HG03460 (cell line): Measurements from ENCODE around the gene ENPP6.

Experiments
- ATAC-seq: cut with Tn5 transposase; IDR thresholded peaks from one replicate; pipeline ENCODE4 v1.9.1; 2021; ENCODE audit not compliant: unreplicated experiment

ENPP6 gene

DNA sequence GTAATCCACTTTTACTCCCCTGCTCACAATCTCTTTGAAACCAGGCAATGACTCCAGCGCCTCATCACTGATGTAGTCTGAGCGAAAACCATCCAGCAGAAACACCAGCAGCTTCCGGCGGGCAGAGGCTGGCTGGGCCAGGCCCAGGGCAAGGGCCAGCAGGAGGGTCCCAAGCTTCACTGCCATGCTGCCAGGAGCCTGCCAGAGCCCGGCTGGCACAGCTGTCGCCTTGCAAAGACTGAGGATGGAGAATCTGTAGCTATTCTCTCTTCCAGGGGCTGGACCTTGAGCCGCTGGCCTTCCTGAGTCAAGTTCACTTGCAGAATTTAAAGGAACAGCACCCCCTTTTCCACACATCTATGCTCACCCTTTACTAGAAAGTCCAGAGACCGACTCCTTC, at the start of gene ENPP6:
Gene ENPP6 (minus strand): TSS at position 240 of the 400 bp plus-strand sequence. CDS start 54 bp downstream, at position 186.
- no peak for ATAC-seq

DNA sequence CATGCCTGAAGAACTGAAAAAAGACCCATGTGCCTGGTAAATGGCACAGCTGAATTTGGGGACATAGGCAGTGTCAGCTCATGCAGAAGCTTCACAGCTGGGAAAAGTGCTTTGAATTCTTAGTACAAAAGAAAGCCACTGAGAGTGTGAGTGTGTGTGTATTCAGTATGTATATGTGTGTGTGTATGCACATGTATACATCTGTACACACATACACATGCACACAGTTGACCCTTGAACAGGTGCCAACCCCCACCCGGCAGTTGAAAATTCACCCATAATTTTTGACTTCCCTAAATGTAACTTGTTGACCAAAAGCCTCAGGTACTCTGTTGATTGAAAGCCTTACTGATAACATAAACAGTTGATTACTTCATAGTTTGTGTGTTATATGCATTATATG, 49.5 kb upstream of the ENPP6 start:
- ATAC-seq, result no peak

DNA sequence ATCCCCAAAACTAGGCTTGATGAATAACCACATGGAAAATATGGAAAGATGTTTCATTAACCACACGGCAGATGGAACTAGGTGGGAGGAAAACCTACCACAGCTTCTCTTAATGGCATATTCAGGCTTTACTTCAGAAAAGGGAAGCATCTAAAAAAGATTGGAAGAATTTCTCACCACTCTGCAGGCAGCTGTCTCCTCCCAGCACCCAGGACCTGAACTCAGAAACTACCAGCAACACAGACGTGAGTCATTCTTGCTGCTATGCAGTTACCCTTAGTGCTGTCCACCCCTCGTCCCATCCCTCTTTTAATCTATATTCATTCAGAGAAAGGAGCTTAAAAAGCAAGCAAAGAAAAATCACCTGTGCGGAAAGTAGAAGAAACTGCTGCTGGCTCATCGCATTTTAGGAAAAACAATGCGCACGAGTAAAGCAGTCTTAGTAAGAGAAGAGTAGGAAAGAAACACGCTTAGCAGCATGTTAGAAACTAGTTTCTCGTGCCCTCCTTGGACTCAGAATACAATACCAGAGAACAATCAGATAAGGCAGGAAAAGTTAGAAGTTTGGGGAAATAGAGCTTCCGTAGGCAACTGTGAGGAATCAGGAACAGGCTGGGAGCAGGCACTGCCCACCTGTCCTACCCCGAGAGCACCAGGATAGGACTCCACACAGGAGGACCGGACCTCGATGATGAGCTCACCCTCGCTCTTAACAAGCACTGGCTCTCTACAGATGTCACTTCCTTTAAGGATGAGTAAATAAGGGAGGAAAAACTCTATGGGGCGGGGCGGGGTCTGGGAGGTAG, 48.1 kb upstream of the ENPP6 start:
- no peak for ATAC-seq

DNA sequence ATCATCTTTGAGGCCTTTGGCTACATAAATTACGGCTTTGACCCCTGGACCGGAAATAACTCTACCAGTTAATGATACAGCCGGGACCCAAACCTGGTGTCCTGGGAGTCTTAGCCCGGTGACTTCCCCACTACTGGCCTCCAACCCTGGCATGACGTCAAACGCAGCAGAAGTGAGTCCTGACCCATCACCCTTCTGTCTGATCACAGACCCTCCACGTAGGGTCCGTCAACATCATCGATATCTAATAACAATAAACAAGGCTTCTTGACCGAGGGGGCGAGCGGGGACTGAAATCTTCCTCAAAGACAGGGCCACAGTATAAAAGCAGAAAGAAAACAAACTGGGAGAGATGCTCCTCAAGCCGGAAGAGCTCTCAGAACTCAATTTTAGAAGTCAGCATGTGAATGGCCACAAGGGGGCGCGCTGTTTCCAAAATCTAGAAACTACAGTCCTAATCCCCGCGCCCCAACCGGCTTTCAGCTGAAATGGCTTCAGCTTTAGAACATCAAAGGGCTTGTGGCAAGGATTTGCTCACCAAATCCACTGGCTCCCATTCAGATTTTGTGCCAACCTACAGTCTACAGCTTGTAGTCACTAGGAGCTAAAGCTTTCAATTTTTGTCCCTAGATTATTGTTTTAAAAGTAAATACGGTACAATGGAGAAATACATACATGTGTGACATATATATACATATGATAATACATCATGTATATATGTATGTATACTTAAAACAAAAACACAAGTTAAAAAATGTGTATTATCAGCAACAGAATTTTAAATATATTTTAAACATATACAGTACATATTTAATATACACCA, 46.4 kb upstream of the ENPP6 start:
- ATAC-seq, result peak; percentile 31

DNA sequence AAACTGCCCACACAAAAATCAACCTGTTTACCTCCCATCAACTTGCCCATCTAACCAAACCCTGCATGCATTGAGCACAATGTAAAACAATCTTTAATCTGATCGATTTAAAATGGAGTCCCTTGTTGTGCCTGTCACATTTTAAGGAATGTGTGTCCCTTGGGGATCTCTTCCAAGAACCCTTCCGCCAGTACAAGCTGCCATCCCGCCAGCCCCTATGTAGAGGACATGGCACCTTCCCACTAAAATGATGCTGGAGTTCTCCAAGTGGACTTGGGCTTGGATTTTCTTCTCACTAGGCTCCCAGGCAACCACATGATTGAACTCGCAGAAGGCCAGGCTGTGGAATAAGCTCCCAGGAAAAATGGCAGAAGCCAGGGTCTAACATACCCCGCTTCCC, 45.8 kb upstream of the ENPP6 start:
- ATAC-seq, result no peak

DNA sequence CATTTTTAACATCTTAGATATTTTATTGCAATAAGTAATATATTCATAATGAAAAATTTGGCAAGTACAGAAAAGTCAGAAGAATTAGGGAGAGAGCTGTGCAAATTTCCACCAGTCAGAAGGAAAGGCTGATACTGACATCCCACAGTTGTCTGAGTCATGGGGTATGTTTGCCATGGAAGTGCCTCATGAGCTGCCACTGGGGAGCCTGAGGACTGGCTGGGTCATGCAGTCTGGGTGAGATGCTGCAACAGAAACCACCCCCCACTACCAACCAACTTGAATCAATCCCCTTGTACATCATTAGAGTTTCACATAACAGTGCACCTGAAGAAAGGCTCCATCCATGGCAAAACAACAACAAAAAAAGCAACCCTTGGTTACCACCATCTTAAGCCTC, 45.2 kb upstream of the ENPP6 start:
- no peak for ATAC-seq

DNA sequence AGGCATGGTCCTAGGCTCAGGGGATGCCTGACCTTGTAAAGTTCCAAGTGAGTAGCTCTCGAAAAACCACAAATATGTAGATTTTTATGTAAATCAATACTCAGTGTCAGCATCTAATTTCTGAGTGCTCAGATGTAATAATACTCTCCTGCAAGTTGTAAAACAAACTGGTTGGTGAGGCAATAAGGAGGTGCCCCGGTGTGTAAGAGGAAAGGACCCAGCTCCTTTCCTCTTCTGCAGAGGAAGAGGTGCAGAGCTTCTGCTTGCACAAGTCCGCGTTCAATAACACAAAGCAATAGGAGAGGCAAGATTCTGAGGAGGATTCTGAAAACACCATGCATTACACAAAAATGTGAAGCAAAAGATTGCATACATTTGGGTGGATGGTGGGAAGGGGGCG, 43.6 kb upstream of the ENPP6 start:
- ATAC-seq, result no peak

DNA sequence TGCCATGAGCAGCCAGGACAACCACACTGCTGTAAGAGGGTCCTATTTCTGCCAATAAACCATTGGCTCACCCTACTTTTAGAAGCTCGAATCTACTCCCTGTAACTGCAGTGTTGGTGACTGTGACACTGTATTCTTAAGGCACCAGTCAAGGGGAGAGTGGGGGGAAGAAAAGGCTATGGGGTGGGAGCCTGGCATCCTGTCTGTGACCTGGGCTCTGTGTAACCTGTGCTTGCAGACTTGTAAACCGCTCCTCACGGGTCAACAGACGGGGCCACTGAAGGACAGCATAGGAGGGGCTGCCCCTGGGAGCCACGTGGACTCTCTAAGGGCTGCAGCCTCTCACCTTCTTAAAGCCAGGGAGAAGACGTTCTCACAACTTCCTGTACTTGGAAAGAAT, 42.2 kb upstream of the ENPP6 start:
- no peak for ATAC-seq

DNA sequence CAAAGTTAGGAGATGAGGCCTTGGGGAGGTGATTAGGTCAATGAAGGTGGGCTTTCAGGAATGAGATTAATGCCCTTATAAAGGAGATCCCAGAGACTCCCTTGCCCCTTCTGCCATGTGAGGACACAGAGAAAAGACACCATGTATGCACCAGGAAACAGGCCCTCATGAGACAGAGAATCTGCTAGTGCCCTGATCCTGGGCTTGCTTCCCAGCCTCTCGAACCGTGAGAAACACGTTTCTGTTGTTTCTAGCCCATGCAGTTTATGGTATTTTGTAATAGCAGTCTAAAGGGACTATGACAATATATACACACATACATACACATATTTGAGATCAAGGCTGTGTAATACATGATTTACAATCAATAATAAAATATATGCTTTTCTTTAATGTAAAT, 41.4 kb upstream of the ENPP6 start:
- no peak for ATAC-seq

DNA sequence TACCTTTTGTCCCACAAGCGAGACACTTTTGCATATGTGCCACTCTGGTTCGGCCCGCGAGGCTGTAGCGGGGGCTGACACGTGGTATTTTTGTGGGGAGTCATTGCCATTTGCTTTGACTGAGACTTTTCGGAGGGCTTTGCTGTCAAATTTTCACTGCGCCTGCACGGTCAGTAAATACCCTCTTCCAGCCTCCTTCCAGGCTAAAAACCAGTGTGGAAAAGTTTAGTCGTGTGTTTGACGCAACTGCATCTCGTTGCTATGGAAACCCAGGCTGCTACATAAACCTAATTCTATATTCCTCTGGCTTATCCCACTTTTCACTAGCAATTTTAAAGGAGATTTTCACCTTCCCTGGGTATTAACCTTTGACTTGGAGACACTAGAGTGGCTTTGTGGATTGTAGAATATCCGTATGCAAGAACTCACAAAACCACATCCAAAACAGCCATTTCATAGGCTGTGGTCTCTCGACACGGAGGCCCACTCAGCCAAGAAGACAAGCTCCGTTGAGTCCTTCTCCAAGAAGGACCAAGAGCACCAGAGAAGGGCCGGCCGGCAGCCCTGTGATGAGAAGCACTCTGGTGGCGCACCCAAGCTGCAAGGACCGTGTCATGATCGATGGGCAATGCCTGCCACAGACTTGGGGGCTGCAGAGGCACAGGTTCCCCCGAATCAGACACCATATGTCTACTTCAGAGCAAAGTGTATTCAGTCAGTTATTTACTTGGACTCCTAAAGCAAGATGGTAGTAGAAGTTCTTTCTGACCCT, 38.4 kb upstream of the ENPP6 start:
- no peak for ATAC-seq

DNA sequence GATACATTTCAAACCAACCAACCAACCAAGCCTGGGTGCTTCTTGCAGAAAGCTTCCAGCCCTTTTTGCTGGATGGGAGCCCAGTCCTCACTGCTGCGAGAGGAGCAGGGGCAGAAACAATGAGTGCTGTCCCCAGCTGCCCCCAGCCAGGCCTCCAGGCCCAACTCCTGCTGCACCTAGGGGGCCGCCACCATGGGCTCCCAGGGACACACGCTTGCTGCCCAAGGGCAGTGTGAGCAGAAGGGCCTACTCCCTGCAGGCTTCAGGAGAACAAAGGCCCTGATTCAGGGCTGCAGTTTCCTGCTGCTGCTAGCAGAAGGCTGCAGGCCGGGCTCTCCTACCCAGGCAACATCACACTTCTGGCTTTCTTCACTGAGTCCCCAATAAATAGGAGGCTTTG, 37.7 kb upstream of the ENPP6 start:
- no peak for ATAC-seq

DNA sequence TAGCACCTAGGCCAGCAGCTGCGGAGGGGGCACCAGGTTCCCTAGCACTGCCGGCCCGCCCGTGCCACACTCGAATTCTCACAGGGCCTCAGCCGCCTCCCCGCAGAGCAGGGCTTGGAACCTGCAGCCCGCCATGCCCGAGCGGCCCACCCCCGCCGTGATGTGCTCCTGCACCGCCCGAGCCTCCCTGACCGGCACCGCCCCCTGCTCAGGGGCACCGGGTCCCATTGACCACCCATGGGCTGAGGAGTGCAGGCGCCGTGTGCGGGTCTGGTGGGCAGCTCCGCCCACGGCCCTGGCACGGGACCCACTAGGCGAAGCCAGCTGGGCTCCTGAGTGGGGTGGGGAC, 35.4 kb upstream of the ENPP6 start:
- ATAC-seq, result no peak

DNA sequence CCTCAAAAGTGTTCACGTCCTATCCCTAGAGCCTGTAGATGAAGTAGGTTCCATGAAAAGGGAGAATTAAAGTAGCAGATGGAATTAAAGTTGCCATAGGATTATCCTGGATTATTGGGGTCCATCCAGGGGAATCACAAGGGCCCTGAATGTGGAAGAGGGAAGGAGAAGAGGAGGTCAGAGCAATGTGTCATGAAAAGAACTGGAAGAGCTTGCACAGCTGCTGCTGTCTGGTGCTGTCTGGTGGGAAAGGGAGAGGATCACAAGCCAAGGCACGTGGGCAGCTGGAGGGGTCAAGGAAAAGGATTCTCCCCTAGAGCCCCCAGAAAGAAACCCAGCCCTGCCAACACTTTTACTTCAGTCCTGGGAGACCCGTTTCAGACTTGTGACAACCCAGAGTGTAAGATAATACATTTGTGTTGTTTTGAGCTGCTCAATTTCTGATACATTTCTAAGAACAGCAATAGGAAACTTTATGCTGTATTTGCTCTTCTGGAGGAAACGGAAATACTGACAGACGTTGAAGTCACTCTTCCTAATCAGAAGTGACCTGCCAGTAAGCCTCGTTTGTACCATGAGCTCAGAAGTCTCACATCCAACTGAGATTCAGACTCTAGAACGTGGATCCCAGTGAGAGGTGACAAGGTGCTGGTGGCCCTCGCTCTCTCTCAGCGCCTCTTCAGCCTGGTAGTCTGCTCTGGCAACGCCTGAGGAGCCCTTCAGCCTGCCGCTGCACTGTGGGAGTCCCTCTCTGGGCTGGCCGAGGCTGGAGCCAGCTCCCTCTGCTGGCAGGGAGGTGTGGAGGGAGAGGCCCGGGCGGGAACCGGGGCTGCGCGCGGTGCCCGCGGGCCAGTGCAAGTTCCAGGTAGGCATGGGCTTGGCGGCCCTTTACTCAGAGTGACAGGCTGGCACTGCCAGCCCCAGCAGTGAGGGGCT, 34.7 kb upstream of the ENPP6 start:
- ATAC-seq, result no peak

DNA sequence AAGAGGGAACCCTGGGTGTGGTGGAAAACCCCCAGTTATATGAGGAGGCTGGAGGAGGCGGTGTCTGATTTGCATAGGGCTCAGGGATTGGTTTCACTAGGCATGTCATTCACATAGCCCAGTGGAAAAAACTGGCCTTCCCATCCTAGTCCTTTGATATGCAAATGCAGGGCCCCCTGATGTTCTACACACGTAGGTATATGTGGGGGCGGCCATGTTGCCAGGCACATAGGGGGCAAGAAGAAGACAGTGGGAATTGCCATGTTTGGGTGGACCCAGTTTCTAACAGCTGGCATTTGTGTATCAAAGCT, 34.0 kb upstream of the ENPP6 start:
- ATAC-seq, result no peak

DNA sequence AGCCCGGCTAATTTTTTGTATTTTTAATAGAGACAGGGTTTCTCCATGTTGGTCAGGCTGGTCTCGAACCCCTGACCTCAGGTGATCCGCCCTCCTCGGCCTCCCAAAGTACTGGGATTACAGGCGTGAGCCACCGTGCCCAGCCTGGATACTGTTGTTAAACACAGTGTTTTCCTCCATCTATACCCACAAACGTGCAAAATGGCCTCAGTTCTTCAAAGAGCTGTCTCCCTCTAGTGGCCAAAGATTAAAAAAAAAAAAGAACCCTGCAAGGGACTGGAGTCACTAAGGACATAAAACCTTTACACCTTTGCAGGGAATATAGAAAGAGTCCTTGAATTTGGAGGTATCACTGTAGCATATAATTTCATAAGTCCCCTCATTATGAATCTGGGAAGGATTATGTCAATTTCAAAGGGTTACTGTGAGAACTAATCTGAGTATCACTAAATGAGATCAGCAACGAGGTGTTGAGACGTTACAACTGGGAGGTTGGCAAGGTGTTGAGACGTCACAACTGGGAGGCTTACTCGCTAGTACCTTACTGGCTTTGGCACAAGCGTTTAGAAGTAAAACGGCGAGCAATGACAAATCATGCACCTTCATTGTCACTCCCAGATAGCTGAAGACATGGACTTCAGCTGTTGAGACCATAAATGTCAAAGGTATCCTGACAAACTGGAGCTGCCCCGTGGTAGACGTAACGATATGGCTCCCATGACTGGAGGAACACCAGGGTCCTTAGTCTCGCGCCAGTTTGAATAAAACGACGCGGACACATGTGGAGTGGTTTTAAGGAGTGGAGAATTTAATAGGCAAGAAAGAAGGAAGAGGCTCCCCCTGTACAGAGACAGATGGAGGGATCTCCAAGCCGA, 33.4 kb upstream of the ENPP6 start:
- ATAC-seq, result peak; percentile 54

DNA sequence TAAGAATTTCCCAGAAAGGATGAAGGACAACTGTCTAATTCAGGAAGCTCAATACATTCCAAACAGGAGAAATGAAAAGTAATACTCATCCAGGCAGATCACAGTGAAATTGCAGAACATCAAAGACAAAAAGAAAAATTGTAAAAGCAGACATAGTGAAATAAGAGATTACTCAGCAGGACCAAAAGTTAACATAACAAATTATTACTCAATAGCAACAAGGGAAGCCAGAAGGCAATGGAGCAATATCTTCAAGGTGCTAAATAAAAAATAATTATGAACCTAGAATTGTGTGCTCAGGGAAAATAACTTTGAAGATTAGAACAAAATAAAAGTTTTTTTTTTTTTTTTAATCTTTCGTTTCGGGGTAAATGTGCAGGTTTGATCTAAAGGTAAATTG, 30.5 kb upstream of the ENPP6 start:
- no peak for ATAC-seq

DNA sequence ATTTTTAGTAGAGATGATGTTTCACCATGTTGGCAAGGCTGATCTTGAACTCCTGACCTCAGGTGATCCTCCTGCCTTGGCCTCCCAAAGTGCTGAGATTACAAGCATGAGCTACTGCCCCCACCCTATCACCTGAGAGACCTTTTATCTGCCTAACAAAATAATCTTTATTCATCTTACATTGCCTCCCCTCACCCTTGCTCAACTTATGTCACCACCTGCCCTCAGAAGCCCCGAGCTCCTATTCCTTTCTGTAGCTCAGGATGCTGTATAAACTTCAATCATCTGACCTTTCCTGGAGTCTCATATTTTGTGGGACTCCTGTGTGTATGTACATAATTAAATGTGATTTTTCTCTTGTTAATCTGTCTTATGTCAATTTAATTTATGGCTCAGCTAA, 29.7 kb upstream of the ENPP6 start:
- no peak for ATAC-seq

DNA sequence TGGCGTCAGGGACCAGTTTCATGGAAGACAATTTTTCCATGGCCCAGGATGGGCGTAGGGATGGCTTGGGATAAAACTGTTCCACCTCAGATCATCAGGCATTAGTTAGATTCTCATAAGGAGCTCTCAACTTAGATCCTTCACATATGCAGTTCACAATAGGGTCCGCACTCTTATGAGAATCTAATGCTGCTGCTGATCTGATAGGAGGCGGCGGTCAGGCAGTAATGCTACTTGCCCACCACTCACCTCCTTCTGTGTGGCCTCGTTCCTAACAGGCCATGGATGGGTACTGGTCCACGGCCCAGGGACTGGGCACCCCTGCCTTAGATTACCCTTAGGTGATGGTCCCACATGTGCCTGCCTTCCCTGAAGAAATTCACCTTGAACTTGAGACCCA, 28.8 kb upstream of the ENPP6 start:
- ATAC-seq, result no peak

DNA sequence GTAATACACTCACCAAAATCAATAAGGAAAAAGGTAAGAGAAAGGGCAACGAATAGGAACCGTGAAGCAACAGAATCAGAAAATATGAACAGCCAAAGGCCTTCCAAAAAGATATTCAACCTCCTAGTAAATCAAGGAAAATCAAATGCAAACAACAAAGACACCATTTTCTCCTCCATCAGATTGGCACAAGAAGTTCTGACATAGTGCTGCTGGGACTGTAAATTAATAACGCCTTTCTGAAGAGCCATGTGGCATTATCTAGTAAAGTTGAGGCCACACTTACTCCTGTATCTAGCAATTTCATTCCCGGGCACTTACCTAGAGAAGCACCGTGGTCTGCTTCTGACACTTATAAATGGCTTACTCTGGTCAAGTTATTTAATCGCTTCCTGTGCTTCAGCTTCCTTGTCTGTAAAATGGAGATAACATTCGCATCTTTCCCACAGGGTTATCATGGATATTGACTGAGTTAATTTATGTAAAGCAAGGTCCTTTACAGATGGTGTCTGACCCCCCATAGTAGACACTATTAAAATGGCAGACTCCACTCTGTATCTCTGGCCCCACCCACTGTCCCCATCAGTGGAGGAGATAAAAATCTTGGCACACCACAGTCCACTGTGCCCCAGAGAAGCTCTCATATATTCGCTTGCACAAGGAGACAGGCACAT, 20.5 kb upstream of the ENPP6 start:
- no peak for ATAC-seq
